Vagina (tissue), 2 donors: ENCODE measurements around the gene SOX14.

ENCODE experiments used
- POLR2A ChIP-seq, 2 donors: fragments of 450-650 bp; IDR thresholded peaks; one replicate each; pipeline ENCODE4 v1.6.1; 2017; ENCODE audit warnings: antibody characterized with exemption in 2 of 2, mild to moderate bottlenecking in 2 of 2, moderate library complexity in 2 of 2
- POLR2AphosphoS5 ChIP-seq, 2 donors: sonication (generic); formaldehyde crosslinking; IDR thresholded peaks; one replicate each; pipeline ENCODE4 v1.9.0; 2017; ENCODE audit warnings: antibody characterized with exemption in 2 of 2, mild to moderate bottlenecking in 2 of 2, low read depth in 1 of 2; ENCODE audit not compliant: insufficient read depth in 1 of 2

GRCh38 chr3:137771401-137772213, 7.5 kb downstream of the SOX14 start:
- TF ChIP-seq POLR2AphosphoS5 (IDR thresholded peaks at IDR 0.05; ENCODE audit: insufficient read depth in 1 of 2, low read depth in 1 of 2) (no peak), POLR2A (IDR thresholded peaks at IDR 0.05) (no peak)
